Skeletal muscle tissue (tissue), 4 donors: ENCODE data around the gene CTU2. TPM values are rescaled to one million over a fixed set of nuclear protein-coding genes. Genes with fewer than 3 reads are reported as not detected.

Experiments used
- H3K27ac ChIP-seq: one replicate; pipeline ENCODE4 v1.7.0; 2013; ENCODE audit warnings: mild to moderate bottlenecking, low read depth, low read length, inconsistent platforms
- H3K27me3 ChIP-seq, 3 donors: one replicate each; pipeline ENCODE4 v1.7.0; 2013; ENCODE audit warnings: low read length in 3 of 3; ENCODE audit not compliant: control insufficient read depth in 3 of 3, insufficient read depth in 3 of 3
- H3K36me3 ChIP-seq, 3 donors: one replicate each; pipeline ENCODE4 v1.7.0; 2013; ENCODE audit warnings: low read length in 3 of 3; ENCODE audit not compliant: control insufficient read depth in 3 of 3, insufficient read depth in 3 of 3
- H3K4me1 ChIP-seq, 3 donors: one replicate each; pipeline ENCODE4 v1.7.0; 2013; ENCODE audit warnings: low read length in 3 of 3, mild to moderate bottlenecking in 3 of 3; ENCODE audit not compliant: control insufficient read depth in 3 of 3, insufficient read depth in 3 of 3
- H3K4me3 ChIP-seq, 3 donors: one replicate each; pipeline ENCODE4 v1.7.0; 2013; ENCODE audit warnings: low read length in 3 of 3
- H3K9ac ChIP-seq, 3 donors: one replicate each; pipeline ENCODE4 v1.7.0; 2013; ENCODE audit warnings: low read length in 3 of 3, mild to moderate bottlenecking in 3 of 3, moderate library complexity in 2 of 3, low read depth in 1 of 3
- H3K9me3 ChIP-seq, 3 donors: one replicate each; pipeline ENCODE4 v1.7.0; 2013; ENCODE audit warnings: low read length in 3 of 3; ENCODE audit not compliant: control insufficient read depth in 3 of 3
- total RNA-seq: library from RNA; depleted of rRNA; stranded (reverse); fragments of >200 nt; gene quantifications from one replicate; pipeline ENCODE4 v1.2.3, GENCODE V29; 2014
- donor health status: Osteomylitis.

The CTU2 gene
- total RNA-seq, 1 donor from 2014 or later: 10.4 TPM

- H3K36me3 ChIP-seq: peaks cover 10 to 14% (median 11%) of the 10 kb centered on the region in 3 donors
Observed at GRCh38 chr16:88726408-88726749, 20.1 kb downstream of the CTU2 start.

GRCh38 chr16:88726981-88727380 lies 20.7 kb downstream of the CTU2 start:
- no peaks in the 10 kb centered on the region for H3K9me3 ChIP-seq
- peaks cover 0 to 3% (median 0%) of the 10 kb centered on the region in 3 donors for H3K27me3 ChIP-seq
- no peak overlapping the region for H3K9ac ChIP-seq
- no peak overlapping the region for H3K4me3 ChIP-seq
- H3K36me3 ChIP-seq: peaks cover 10 to 13% (median 11%) of the 10 kb centered on the region in 3 donors
- H3K27ac ChIP-seq: no peak overlapping the region
- H3K4me1 ChIP-seq: no peaks in the 10 kb centered on the region

More at GRCh38 chr16:88726408-88726749, 20.1 kb downstream of the CTU2 start:
- Histone ChIP-seq H3K27ac (no peak overlapping the region), H3K27me3 (peaks cover 0 to 3% (median 0%) of the 10 kb centered on the region in 3 donors), H3K4me1 (no peaks in the 10 kb centered on the region), H3K9ac (no peak overlapping the region), H3K4me3 (no peak overlapping the region), H3K9me3 (no peaks in the 10 kb centered on the region)

GRCh38 chr16:88727871-88728270 lies 21.6 kb downstream of the CTU2 start:
- Histone ChIP-seq H3K36me3 (peaks cover 7 to 12% (median 9%) of the 10 kb centered on the region in 3 donors), H3K9ac (no peak overlapping the region), H3K27me3 (peaks cover 0 to 3% (median 0%) of the 10 kb centered on the region in 3 donors), H3K27ac (no peak overlapping the region), H3K4me3 (no peak overlapping the region), H3K9me3 (no peaks in the 10 kb centered on the region), H3K4me1 (no peaks in the 10 kb centered on the region)

GRCh38 chr16:88730632-88731607 lies 24.6 kb downstream of the CTU2 start:
- no peak overlapping the region for H3K9ac ChIP-seq
- H3K27ac ChIP-seq: no peak overlapping the region
- H3K27me3 ChIP-seq: peaks cover 0 to 3% (median 0%) of the 10 kb centered on the region in 3 donors
- H3K9me3 ChIP-seq: no peaks in the 10 kb centered on the region
- peaks cover 6 to 11% (median 7%) of the 10 kb centered on the region in 3 donors for H3K36me3 ChIP-seq
- no peak overlapping the region for H3K4me3 ChIP-seq
- no peaks in the 10 kb centered on the region for H3K4me1 ChIP-seq

DNA sequence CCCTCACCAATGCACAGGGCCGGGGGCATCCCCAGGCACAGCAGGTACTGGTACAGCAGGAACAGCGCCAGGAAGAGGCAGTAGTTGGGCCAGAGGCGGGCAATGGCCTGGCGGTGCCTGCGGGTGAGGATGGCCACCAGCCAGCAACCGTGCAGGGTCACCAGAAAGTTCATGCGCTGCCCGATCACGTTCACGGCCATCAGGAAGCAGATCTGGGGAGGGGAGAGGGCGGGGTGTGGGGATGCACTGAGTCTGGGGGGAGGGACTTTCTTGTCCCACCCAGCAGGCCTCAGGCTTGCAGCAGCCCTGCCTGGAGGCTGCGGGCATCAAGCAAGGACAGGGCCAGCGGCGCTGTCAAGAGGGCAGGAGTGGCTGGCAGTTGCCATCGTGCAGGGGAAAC lies 25.4 kb downstream of the CTU2 start:
- H3K27me3 ChIP-seq: no peaks in the 10 kb centered on the region
- peaks cover 3 to 8% (median 4%) of the 10 kb centered on the region in 3 donors for H3K36me3 ChIP-seq
- no peak overlapping the region for H3K4me3 ChIP-seq
- H3K27ac ChIP-seq: no peak overlapping the region
- H3K9me3 ChIP-seq: no peaks in the 10 kb centered on the region
- H3K4me1 ChIP-seq: no peaks in the 10 kb centered on the region
- no peak overlapping the region for H3K9ac ChIP-seq

DNA sequence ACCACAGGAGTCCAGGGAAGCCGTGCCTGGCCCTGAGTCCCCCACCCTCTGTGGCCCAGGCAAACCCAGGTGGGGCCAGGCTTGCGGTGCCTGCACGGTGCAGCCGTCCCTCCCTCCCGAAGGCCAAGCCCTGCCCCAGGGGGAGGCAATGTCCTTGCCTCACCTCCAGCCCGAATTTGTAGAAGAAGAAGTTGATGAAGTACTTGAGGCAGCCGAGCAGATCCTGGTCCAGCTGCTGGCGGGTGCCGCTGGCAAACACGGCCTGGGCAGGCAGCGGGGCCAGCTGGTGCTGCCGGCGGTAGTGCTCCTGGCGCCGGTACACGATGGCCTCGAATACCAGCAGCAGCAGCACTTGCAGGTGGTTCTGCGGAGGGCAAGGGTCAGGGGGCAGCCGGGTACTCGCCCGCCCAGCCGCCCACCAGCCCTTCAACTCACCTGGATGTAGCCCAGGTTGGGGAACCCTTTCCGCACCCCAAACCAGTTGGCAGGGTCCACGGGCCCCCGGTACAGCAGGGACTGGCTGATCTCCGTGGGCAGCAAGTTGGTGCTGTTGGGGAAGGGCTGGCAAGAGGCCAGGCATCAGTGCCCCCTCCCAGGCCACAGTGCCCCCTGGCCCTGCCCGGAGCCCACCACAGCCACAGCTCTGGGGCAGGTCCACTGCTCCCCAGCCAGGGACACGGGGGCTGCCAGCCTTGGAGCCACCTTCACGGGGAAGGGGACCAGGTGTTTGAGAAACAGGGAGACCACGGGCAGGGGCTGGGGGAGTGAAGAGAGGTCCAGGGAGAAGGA lies 26.1 kb downstream of the CTU2 start:
- Histone ChIP-seq H3K9me3 (no peaks in the 10 kb centered on the region), H3K9ac (no peak overlapping the region), H3K4me3 (no peak overlapping the region), H3K27ac (no peak overlapping the region), H3K27me3 (no peaks in the 10 kb centered on the region), H3K36me3 (peaks cover 3 to 8% (median 4%) of the 10 kb centered on the region in 3 donors), H3K4me1 (peaks cover 0 to under 1% (median 0%) of the 10 kb centered on the region in 3 donors)

DNA sequence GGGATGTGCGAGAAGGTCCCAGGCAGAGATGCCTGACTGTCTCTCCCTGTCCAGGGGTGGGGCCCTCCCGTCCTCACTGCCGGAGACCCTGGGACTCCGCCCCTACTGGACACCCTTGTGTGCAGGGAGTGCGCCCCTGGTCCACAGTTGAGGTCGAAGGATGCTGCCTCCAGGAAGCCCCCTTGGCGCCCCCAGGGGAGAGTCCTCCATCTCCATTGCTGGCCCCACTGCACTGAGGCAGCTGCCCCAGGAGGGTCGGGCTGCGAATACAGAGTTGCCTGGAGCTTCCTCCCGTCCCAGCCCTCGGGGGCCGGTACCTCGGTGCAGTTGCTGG lies 26.6 kb downstream of the CTU2 start:
- H3K27me3 ChIP-seq: no peaks in the 10 kb centered on the region
- H3K4me3 ChIP-seq: no peak overlapping the region
- peaks cover under 1 to 8% (median 3%) of the 10 kb centered on the region in 3 donors for H3K36me3 ChIP-seq
- H3K9me3 ChIP-seq: no peaks in the 10 kb centered on the region
- H3K4me1 ChIP-seq: peaks cover 0 to 5% (median 5%) of the 10 kb centered on the region in 3 donors
- H3K27ac ChIP-seq: no peak overlapping the region
- no peak overlapping the region for H3K9ac ChIP-seq

DNA sequence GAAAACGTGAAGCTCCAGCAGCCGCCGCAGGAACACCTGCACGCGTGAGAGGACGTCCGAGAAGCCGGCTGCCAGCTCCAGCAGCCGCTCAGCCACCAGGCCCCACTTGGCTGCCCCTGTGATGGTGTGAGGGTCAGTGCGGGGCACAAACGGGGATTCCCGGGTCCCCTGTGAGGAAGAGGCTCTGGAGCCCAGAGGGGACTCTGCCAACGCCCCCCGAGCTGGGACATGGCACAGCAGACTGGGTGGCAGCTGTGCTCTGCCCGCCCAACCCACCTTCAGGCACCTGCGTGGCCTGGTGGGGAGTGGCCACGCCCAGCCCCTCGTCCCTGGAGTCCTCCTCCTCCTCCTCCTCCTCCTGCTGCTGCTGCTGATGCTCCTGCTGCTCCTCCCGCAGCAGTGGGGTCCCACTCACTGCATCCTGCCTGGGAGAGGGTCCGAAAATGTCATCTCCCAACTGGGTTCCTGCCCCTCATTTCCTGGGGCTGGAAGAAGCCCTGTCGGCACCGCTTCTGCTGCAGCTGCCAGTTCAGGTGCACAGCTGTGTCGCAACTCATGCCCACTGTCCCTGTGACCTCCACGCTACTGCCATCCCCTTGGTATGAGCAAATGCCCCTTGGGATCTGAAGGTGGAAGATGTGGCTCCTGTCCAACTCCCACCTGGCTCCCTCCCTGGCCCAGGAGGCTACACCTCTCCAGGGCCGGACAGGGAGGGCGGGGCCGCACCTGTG lies 27.5 kb downstream of the CTU2 start:
- Histone ChIP-seq H3K9ac (no peak overlapping the region), H3K27me3 (peaks cover 0 to 5% (median 3%) of the 10 kb centered on the region in 3 donors), H3K4me1 (peaks cover 0 to 5% (median 5%) of the 10 kb centered on the region in 3 donors), H3K9me3 (no peaks in the 10 kb centered on the region), H3K4me3 (no peak overlapping the region), H3K27ac (no peak overlapping the region), H3K36me3 (peaks cover 0 to 8% (median 3%) of the 10 kb centered on the region in 3 donors)

GRCh38 chr16:88734361-88734728 lies 28.0 kb downstream of the CTU2 start:
- Histone ChIP-seq H3K27ac (no peak overlapping the region), H3K4me1 (peaks cover 0 to 5% (median 5%) of the 10 kb centered on the region in 3 donors), H3K36me3 (peaks cover 0 to 8% (median 3%) of the 10 kb centered on the region in 3 donors)

More at GRCh38 chr16:88734361-88734728, 28.0 kb downstream of the CTU2 start:
- H3K27me3 ChIP-seq: peaks cover 0 to 8% (median 5%) of the 10 kb centered on the region in 3 donors
- no peaks in the 10 kb centered on the region for H3K9me3 ChIP-seq
- no peak overlapping the region for H3K9ac ChIP-seq
- no peak overlapping the region for H3K4me3 ChIP-seq
